Glomerular visceral epithelial cell (primary cell): ENCODE measurements around the gene GSE1.
"Not testable (repeated sequence)": the region's sequence is repeated elsewhere in the genome, so short reads cannot be mapped to it uniquely, and the experiment has no call there.

Source experiments
- DNase-seq: peaks from one replicate; pipeline ENCODE4 v3.0.0-alpha.2; 2016; ENCODE audit errors: extremely low spot score

GSE1 gene

GRCh38 chr16:85589688-85590505, 23.2 kb upstream of the GSE1 start:
- DNase-seq = no peak

DNA sequence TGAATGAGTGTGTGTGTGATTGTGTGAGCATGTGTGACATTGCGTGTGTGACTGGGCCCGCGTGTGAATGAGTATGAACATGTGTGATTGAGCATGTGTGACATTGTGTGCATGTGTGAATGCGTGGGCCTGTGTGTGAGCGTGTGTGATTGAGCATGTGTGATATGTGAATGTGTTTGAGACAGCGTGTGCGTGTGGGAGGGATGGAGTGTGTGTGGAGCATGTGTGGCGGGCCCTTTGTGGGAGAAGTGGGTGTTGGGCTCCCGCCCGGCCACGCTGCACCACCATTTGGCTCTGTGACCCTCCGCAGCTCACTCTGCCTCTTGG, 22.7 kb upstream of the GSE1 start:
- DNase-seq = no peak

GRCh38 chr16:85591381-85591780, 21.7 kb upstream of the GSE1 start:
- no peak for DNase-seq

DNA sequence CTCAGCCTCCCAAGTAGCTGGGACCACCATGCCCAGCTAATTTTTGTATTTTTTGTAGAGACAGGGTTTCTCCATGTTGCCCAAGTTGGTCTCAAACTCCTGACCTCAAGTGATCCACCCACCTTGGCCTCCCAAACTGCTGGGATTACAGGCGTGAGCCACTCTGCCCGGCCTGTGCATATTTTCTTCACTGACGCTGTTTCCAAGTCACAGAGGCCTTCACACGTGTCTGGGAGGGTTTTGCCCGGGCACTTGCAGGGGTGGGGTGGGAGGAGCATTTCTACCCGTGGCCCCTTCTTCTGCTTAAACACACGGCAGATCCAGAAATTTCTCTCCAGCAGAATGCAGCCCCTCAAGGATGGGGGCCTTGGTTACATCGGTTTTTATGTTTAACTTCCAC, 20.8 kb upstream of the GSE1 start:
- not testable (repeated sequence) for DNase-seq

GRCh38 chr16:85592700-85593493, 20.2 kb upstream of the GSE1 start:
- DNase-seq = no peak

DNA sequence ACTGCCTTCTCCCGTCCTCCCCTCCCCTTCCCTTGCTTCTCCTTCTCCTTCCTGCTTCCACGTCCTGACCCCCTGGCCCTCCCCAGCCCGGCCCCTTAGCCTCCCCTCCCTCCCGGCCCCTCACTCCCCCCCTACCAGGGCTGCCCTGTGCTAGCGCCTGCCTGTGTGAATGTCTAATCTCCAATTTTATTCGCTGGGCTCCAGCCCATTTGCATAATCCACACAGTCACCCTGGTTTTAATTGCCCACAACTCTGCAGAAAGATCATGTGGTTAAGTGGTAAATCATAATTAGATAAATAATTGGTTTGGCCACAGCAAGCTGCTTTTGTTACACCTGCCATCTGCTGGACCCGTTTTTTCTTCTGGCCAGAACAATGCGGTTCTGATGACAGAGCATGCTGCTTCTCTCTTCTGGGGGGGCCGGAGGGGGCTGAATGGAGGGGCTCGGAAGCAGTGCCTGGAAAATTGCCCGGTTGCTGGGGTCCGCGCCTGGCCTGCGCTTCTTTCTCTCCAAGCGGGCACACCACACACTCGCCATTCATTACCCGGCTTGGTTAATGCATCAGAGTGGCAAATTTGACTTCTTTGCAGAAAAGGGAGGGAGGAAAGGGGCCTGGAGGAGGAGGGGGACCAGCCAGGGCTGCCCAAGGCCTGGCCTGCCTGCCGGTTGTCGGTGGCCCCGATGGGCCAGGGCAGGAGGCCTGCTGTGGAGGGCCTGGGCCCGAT, 19.5 kb upstream of the GSE1 start:
- no peak for DNase-seq

DNA sequence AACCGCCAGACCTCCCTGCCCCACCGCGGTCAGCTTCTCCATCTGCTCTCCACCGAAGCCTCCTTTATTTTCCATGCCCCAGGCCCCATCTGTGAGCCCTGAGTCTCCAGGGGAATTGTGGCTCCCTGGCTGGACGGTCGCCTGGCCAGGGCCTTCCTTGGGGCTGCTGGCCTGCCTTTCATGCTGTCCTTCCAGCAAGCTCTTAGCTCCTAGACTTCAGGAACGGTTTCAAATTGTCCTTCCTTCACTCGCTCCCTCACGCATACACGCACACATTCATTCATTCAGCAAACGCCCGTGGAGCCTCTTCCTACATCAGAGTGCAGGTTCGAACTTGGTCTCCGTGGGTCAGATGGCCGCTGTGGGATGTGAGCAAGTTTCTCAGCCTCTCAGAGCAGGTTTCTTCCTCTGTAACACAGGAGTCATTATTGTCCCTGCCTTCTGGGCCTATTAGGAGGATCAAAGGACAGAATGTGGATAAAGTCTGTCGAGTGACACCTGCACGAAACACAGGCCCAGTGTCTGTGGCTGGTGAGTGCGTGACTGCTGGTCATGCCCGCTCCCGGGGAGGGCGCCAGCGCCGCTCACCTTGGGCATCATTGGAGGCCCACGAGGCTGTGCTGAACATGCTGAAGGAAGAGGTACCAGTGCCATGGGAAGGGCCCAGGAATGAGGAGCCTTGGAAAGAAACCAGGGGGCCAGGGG, 18.7 kb upstream of the GSE1 start:
- no peak for DNase-seq

- DNase-seq = no peak
Observed at GRCh38 chr16:85594978-85595661, 18.0 kb upstream of the GSE1 start.

DNA sequence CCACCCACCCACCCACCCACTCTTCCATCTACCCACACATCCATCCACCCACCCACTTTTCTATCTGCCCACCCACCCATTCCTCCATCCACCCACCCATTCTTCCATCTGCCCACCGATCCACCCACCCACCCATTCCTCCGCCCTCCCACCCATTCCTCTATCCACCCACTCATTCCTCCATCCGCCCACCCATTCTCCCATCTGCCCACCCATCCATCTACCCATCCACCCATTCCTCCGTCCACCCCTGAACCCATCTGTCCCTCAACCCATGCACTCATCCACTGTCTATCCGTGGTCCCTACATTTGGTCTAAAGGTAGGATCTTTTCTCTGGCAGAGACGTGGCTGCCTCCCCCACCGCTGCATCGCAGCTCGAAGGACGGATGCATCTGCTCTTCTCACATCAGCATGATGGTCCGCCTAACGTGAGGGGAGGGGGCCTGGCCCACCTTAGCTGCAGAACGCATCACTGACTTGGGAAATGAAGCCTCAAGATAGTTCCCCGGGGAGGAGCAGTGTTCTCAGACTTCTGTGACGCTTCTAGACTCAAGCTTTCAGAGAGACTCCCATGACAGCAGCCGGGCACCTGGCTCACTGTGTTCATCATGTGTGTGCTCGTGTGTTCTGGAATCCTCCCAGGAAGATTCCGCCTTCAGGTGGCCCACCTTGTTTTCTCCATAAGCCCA, 17.2 kb upstream of the GSE1 start:
- DNase-seq = no peak

- no peak for DNase-seq
Observed at GRCh38 chr16:85598141-85598540, 15.0 kb upstream of the GSE1 start.

DNA sequence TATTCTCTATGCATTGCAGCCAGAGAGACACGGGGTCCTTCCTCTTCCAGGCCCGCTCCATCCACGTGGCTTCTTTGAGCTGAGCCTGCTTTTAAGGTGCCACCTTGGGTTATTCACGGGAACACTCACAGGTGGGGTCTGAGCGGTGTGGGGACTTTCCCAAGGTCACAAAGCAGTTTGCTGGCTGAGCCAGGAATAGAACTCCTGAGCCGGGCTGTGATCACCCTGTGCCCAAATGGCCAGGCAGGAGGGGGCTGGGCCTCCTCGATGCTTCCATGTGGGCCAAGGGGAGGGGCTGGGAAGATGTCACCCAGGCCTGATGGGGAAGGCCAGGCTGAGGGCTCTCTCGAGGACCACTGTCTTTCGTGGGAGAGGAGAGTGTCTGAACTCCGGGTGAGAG, 13.0 kb upstream of the GSE1 start:
- DNase-seq = no peak

DNA sequence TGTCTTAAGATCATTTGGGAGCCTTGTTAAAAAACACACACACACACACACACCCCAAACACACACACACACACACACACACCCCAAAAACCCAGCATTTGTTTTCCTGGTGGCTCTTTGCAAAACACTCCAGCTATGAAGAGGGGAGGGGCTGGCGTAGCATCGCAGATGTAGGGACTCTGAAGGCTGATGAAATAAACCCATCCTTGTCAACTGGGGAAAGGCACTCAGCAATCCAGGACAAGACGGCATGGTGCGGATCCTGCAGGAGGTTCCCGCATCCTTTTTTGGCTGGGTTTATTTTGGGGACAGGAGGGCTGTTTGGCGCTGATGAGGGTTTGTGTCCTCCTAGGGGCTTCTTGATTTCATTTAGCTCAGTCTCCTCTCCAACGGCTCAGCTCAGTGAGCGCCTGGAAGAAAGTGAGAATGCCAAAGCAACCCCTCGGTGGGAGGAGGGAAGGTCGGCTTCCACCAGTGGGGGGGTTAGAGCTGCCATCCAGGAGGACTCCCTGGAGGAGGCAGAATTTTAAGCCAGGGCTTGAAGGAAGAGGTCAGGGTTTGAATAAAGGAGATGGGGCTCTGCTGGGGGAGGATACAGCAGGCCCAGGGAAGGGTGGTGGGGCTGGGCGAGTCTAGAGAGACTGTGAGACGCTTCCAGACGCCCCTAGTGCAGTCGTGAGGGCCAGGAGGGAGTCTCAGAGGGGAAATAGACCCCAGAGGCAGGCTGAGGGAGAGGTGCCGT, 12.4 kb upstream of the GSE1 start:
- DNase-seq = no peak

DNA sequence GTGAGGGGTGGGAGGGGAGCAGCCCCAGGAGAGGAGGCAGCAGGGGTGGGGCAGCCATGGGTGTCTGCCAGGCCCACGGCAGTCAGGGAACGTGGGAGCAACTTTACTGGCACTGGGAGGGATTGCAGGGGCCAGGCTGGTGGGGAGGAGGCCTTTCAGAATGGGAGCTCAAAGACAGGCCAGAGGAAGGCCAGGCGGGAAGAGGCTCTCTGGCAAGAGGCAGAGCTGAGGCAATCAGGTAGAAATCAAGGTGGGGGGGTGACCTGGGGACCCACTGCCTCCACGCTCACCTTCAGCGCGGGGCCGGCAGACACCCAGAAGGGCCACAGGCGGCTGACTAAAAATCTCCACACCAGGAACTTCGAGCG, 11.9 kb upstream of the GSE1 start:
- DNase-seq = no peak

DNA sequence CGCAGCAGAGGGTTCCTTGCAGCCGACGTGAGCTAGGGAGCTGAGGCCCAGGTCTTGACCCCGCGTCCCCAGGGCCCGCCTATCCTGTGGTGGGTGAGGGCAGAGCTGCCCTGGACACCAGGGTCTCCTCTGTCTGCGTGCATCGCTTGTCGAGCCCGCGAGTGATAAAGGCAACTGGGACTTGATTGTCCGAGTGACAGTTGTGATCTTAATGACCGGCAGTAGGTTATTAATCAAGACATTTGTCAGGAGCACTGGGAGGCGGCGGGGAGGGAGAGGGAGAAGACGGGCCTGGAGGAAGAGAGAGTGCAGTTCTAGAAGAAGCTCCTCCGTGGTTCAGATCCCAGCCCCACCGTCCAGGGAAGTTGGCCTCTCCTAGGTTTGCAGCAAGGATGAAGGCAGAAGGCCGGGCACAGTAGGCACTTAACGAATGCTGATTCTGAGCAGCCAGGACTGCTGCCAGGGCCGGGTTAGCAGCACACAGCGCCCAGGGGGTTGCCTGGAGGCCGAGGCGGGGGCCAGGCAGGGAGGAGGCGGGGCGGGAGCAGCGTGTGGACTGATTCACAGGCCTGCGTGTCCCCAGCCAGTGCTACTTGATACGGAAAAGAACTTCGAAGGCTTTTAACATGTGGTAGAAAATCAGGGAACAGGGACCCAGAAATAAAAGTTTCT, 11.3 kb upstream of the GSE1 start:
- no peak for DNase-seq

GRCh38 chr16:85602402-85603202, 10.5 kb upstream of the GSE1 start:
- no peak for DNase-seq

DNA sequence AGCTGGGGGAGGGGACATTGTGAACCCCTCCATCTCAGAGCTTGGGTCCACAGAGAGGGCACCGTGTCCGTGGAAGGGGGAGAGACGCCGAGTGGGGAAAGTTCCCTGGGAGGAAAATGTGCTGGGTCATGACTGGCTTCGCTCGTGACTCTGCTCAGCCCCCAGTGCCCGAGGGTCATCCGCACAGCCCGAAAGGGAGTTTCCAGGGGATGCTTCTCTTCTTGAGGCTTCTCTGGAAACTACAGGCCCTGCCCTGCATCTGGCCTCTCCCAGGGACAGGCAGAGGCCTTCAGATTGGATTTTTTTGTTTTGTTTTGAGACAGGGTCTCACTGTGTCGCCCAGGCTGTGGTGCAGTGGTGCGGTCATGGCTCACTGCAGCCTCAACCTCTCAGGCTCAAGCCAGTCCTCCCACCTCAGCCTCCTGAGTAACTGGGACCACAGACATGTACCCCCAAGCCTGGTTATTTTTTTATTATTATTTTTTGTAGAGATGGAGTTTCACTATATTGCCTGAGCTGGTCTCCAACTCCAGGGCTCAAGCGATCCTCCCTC, 9.8 kb upstream of the GSE1 start:
- no peak for DNase-seq

DNA sequence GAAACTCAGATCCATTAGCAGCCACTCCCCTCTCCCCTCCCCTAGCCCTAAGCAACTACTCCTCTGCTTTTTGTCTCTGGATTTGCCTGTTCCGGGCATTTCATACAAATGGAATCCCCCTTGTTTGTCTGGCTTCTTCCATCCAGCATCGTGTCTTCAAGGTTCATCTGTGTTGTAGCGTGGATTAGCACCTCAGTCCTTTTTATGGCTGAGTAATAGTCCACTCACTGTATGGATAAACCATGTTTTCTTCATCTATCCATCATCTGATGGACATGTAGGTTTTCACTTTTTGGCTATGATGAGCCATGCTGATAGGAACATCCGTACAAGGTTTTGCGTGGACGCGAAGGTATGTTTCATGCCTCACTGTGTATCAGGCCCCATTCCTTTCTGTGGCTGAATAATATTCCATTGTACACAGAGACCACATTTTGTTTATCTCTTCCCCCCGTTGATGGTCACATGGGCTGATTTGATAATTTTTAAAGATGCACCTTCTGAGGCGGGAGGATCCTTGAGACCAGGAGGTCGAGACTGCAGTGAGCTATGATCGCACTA, 8.9 kb upstream of the GSE1 start:
- DNase-seq = no peak
